GM18858 (cell line): Measurements from ENCODE around the gene FCHSD2.
"Not testable (repeated sequence)": the region's sequence is repeated elsewhere in the genome, so short reads cannot be mapped to it uniquely, and the experiment has no call there.

Experiments used
- ATAC-seq: cut with Tn5 transposase; IDR thresholded peaks from one replicate; pipeline ENCODE4 v1.9.1; 2021; ENCODE audit not compliant: unreplicated experiment

FCHSD2 gene

DNA sequence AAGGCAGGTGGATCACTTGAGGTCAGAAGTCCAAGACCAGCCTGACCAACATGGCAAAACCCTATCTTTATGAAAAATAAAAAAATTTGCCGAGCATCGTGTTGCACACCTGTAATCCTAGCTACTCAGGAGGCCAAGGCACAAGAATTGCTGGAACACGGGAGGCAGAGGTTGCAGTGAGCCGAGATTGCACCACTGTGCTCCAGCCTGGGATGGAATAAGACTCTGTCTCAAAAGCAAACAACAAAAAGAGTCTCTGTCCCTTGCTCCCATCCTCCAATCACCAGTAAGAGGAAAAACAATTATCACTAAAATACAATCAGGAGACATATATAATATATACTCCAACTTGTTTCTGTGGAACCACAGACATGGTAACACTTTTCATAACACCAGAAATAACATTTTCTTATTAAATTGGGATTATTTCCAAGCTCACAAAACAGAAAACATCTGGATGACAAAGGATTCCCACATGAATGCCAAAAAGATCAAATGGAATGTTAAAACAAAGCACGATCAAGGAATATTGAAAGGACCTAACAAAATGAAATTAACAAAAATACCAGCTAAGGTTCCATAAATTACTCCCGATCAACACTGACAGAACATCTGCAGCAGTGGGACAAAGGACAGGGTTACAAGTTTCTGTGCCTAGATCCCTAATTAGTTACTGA, 15.2 kb downstream of the FCHSD2 start:
- no peak for ATAC-seq

GRCh38 chr11:73124800-73125199, 17.3 kb downstream of the FCHSD2 start:
- no peak for ATAC-seq

DNA sequence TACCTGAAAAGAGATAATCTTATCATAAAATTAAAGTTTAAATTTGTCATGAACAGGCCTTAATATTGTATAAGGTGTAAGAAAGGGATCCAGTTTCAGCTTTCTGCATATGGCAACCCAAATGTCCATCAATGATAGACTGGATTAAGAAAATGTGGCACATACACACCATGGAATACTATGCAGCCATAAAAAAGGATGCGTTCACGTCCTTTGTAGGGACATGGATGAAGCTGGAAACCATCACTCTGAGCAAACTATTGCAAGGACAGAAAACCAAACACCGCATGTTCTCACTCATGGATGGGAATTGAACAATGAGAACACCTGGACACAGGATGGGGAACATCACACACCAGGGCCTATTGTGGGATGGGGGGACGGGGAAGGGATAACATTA, 18.2 kb downstream of the FCHSD2 start:
- ATAC-seq: not testable (repeated sequence)

GRCh38 chr11:73121692-73122091, 20.4 kb downstream of the FCHSD2 start:
- ATAC-seq: no peak

- ATAC-seq: no peak
Measured at GRCh38 chr11:73117071-73117470, 25.0 kb downstream of the FCHSD2 start.

DNA sequence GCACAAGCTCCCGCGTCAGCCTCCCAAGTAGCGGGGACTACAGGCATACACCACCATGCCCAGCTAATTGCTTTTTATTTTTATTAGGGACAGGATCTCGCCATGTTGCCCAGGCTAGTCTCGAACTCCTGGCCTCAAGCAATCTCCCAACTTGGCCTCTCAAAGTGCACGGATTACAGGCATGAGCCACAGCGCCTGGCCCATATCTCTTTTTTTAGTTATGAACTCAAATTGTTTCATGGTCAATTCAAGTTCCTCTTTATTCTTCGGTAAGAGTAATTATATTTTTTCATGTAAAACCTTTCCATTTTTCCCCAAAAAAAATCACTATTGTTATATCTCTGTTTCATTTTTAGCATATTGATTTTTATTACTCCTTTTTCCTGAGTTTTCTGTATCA, 25.5 kb downstream of the FCHSD2 start:
- ATAC-seq: no peak

GRCh38 chr11:73114835-73115220, 27.3 kb downstream of the FCHSD2 start:
- no peak for ATAC-seq

DNA sequence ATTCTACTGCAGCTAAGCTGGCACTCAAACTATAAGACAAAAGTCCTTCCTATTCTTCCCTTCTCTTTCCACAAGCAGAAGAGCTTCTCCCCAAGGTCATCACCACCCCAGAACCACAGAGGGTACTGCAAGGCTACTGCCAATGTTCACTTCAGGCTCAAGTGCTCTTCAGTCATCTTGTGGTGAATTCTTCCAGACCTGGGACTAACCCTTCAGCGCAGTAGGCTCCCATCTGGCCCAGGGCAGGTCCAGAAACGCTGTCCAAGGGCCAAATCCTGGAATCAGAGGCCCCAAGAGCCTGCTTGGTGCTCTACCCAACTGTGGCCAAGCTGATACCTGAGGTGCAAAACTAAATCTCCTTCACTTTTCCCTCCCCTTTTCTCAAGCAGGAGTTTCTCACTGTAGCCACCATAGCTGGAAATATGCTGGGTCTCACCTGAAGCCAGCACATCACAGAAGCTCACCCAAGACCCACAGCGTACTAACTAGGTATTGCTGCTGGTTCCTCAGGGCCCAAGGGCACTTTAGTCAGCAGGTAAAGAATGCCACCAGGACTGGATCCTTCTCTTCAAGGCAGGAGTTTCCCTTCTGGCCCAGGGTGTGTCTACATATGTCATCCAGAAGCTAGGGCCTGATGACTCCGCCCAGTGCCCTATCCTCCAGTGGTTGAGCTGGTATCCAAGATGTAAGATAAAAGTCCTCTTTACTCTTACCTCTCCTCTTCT, 27.8 kb downstream of the FCHSD2 start:
- ATAC-seq: no peak

DNA sequence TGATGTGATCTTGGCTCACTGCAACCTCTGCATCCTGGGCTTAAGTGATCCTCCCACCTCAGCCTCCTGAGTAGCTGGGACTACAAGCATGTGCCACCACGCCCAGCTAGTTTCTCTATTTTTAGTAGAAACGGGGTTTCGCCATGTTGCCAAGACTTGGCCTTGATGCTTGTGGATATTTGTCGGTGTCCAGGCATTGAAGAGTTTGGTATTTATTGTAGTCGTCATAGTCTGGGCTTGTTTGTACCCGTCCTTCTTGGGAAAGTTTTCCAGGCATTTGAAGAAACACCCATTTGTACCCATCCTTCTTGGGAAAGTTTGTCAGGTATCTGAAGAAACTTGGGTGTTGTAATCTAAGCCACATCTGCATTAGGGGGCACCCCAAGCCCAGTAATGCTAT, 28.7 kb downstream of the FCHSD2 start:
- ATAC-seq: no peak

DNA sequence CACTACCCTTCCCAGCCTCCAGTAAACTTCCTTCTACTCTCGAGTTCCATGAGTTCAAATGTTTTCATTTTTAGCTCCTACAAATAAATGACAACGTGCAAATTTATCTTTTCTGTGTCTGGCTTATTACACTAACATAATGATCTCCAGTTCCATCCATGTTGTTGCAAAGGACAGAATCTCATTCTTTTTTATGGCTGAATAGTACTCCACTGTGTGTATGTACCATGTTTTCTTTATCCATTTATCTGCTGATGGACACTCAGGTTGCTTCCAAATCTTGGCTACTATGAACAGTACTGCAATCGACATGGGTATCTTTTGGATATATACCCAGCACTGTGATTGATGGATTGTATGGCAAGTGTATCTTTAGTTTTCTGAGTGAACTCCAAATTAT, 34.5 kb downstream of the FCHSD2 start:
- no peak for ATAC-seq

GRCh38 chr11:73106347-73106746, 35.8 kb downstream of the FCHSD2 start:
- no peak for ATAC-seq

DNA sequence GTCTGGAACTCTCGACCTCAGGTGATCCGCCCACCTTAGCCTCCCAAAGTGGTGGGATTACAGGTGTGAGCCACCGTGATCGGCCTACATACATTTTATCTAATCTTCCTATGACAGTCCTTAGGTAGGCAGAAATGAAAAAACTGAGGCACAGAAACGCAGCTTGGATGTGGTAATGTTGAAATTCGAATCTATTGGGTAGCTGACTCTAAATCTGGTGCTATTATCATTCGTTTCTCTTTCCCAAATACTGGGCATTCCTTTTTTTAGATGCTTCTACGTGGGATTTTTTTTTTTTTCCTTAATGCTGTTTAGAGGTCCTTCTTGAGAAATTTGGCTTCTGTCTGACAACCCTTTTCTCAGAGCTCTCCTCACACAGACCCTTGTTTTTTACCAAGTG, 41.5 kb downstream of the FCHSD2 start:
- no peak for ATAC-seq

GRCh38 chr11:73099512-73100266, 42.4 kb downstream of the FCHSD2 start:
- no peak for ATAC-seq

DNA sequence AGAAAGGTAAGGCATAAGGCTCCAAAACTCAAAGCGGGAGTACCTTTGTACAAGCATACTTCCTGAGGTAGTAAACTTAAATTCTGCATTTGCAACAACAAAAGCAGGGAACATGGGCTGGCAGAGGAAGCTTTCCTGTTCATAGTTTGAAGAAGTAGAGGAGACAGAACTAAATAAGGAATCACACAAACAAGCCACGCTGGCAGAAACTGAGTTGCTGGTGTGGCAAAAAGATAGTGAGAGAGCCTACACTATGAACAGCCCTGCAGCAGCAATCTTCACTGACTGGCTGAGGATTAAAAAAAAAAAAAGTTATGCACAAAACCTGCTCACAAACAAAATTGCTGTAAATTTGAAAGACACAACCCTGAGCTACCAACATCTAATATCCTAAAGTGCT, 46.5 kb downstream of the FCHSD2 start:
- ATAC-seq: no peak

DNA sequence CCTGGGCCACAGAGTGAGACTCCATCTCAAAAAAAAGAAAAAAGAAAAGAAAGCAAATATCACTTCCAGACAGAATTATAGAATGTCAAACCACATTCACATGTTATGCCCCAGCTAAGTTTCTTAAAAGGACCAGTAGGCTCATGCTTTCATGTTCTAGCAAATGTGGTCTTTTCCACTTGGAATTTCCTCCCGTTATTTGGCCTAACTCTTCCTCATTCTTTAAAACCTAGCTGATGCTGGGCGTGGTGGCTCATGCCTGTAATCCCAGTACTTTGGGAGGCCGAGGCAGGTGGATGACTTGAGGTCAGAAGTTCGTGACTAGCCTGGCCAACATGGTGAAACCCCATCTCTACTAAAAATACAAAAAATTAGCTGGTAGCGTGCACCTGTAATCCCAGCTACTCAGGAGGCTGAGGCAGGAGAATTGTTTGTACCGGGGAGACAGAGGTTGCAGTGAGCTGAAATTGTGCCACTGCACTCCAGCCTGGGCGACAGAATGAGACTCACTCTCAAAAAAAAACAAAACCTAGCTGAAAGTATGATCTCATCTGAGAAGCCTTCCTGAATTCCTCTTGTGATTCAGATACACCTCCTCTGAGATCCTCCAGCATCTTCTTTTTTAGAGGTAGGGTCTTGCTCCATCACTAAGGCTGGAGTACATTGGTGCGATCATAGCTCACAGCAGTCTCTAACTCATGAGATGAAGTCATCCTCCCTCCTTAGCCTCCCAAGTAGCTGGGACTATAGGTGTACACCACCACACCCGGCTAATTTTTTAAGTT, 50.4 kb downstream of the FCHSD2 start:
- no peak for ATAC-seq

GRCh38 chr11:73087730-73088129, 54.4 kb downstream of the FCHSD2 start:
- ATAC-seq: no peak

- ATAC-seq: no peak
Measured at GRCh38 chr11:73085189-73085875, 56.8 kb downstream of the FCHSD2 start.

DNA sequence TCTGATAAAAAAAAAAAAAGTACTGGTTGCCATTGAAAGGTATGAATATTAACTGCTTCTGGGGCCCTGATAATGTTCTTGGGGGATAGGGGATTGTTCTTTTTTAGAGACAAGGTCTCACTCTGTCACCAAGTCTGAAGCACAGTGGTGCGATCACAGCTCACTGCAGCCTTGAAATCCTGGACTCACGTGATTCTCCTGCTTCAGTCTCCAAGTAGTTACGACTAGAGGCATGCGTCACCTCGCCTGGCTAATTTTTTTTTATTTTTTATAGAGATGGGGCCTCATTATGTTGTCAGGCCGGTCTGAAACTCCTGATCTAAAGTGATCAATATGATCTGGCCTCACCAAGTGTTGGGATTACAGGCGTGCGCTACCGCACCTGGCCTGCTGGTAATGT, 63.5 kb downstream of the FCHSD2 start:
- ATAC-seq: no peak

DNA sequence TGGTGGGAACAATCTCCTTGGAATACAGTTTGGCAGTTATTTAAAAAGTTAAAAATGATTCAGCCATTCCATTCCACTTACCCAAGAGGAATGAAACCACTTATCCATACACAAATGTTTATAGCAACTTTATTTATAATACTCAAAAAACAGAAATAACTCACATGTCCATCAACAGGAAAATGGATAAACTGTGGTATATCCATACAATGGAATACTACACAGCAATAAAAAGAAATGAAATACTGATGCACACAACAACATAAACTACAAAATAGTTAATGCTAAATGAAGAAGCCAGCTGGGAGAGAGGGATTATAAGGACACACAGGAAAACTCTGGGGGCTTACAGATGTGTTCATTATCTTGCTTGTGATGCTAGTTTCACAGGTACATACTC, 64.7 kb downstream of the FCHSD2 start:
- no peak for ATAC-seq

DNA sequence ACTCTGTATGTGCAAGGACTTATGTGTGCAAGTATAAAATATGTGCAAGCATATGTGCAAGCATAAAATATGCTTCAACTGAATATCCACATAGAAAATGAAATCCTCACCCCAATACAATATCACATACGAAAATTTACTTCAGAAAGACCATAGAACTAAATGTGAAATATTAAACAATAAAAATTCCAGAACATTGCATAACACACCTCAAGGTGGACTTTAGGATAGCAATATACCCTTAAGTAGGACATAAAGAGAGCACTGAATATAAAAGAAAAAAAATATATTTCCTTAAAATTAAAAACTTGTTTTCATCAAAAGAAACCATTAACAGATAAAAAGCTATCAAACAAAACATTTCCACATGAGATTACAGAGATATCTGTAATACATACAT, 67.8 kb downstream of the FCHSD2 start:
- ATAC-seq: no peak
